GM12873 (cell line): Measurements from ENCODE around the gene SOX6.

ENCODE experiments used
- TF ChIP-seq, protein P1 (sequence below): IDR thresholded peaks from 2 replicates; pipeline ENCODE4 v1.5.1; 2012; ENCODE audit warnings: low read depth, mild to moderate bottlenecking, moderate library complexity, low read length, control low read depth; ENCODE audit not compliant: insufficient read depth; ENCODE audit errors: missing control alignments

SOX6 gene

DNA sequence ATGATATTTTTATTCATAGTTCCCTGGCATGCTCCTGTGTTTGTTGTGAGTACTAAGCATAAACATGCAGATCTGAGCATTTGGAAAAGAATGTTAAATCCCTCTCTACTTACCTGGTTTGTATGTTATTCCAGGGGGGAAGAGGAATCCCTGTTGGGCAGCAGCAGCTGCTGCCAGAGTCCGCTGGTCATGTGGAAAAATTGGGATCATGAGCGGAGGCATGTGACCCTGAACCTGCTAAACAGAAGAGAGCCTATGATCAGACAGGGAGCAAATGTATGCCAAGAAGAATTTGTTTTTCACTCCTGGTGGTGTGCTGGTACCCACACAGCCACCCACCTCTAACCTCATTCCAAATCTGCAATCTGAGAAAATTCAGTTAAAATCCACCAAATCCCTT lies 244.7 kb downstream of the SOX6 start:
- TF ChIP-seq, protein P1, sequence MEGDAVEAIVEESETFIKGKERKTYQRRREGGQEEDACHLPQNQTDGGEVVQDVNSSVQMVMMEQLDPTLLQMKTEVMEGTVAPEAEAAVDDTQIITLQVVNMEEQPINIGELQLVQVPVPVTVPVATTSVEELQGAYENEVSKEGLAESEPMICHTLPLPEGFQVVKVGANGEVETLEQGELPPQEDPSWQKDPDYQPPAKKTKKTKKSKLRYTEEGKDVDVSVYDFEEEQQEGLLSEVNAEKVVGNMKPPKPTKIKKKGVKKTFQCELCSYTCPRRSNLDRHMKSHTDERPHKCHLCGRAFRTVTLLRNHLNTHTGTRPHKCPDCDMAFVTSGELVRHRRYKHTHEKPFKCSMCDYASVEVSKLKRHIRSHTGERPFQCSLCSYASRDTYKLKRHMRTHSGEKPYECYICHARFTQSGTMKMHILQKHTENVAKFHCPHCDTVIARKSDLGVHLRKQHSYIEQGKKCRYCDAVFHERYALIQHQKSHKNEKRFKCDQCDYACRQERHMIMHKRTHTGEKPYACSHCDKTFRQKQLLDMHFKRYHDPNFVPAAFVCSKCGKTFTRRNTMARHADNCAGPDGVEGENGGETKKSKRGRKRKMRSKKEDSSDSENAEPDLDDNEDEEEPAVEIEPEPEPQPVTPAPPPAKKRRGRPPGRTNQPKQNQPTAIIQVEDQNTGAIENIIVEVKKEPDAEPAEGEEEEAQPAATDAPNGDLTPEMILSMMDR: no peak

DNA sequence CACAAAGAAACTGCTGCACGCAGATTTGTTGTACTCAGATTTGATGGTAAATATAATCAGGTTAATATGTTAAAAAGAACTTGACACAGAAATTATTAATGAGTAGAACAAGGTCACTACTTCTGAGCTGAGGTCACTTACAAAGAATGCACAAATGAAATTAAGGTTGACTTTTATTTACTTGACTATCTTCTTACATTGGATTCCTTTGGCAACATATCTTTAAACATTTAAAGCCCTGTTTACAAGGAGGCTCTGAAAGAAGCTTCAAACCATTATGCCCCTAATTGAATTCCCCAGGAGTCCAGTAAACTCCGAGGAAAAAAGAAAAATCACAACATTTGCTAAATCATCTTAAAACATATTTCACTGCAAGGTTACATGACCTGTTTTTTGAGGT lies 245.5 kb downstream of the SOX6 start:
- TF ChIP-seq, protein P1: no peak

DNA sequence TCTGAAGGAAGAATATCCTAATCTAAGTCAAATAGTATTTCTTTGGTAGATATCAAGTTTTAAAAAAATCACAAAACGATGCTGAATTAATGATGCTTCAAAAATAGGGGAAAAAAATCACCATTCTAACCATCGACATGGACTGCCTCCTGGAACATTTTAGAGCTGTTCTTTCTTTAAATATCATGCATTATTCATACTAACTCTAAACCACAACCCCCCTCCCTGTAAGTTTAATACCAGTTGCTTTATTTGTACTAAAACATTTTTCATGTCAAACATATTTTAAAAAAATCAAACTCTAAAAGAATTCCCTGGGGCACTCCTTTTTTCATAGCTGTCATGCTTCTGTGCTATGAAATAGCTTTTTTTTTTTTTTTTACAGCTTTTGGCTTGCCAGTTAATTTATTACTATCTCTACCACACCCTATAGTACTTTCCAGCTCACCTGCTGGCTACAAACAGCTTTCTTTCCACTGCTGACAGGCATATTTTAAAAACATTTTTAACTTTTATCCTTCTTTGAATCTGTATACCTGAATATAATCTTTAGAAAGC lies 256.9 kb downstream of the SOX6 start:
- TF ChIP-seq, protein P1: no peak

DNA sequence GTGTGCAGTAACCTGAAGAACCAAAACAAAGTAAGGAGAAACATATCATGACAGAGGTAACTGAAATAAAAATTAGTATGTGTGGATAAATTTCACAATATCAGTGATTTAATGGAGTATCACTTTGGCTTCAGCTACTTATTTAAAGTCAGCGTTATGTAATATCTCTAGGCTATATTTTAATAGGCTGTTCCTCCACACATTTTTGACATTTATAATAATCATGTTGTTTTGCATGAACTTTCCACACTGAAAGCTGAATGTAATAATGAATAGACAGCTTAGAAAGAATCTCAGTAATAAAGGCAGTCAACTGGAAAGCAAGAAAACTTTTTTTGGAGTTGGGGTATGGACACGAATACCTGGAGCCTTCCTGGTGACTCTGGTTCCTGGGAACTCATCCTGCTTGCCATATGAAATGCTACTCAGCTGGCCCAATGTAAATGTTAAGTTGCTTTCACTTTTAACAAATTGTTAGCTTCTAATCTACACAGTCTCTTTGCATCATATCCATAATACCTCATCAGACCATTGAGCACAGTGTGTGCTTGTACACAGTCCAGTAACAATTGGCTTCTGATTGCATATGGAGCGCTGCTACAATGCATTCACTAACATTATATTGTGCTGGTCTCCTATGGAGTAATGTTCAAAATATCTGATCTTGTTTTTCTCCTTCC lies 257.7 kb downstream of the SOX6 start:
- TF ChIP-seq, protein P1: no peak

DNA sequence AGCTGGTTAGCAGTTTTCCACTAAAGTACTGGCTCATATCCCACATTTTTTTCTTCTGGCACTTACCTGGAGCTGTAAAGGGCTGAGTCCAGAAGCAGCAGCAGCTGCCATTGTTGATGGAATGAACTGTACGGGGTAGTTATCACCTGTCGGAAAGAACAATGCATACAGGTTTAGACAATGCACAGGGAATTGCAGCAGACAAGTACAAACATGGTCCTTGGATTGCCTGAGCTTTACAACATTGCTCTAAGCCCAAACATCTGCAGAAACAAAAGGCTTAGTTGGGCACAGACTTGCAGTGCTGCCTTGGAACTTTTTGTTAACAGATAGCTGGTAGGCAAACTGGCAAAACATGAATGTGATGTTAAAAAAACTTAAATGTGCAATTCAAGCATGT lies 258.8 kb downstream of the SOX6 start:
- TF ChIP-seq, protein P1: no peak

DNA sequence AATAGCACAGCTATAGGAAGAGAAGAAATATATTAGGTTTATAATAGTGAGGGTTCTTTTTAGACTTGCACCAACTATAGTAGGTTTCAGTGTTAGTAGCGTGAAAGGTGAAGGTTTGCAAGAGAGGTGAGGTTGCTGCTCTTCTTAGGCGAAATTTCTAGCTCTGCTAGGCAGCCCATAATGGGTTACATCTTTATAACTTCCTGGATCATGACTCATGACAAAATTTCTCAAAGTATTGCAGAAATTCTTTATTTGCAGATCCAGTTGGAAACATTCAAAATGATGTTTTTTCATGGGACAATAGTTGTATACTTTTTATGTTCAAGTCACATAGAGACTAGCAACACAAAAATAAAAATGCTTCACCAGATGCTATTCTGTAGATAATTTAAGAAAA lies 260.0 kb downstream of the SOX6 start:
- TF ChIP-seq, protein P1: no peak

DNA sequence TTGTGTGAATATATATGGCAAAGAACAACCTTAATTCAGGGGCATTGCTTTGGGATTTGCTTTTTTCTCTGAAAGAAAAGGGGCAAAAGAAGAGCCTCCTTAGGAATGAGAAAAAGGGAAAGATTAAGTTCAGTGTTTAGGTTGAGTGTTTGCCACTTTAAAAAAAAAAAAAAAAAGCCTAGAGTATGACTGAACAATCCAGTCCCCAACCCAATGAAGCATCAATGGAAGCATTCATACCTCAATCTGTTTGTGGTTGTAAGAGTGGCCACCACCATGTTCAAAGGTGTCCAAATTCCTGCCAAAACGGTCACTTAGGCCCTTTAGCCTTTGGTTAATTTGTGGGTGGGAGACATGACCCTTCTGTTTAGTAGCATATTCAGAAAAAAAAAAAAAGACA lies 260.6 kb downstream of the SOX6 start:
- TF ChIP-seq, protein P1: no peak
